PFSK-1 (cell line): Measurements from ENCODE around the gene ACR.

Experiments
- POLR2AphosphoS5 ChIP-seq: IDR thresholded peaks from 2 replicates; pipeline ENCODE4 v1.6.1; 2012; ENCODE audit warnings: low read depth, mild to moderate bottlenecking, control low read depth, low read length, moderate library complexity
- SIN3A ChIP-seq: IDR thresholded peaks from 2 replicates; pipeline ENCODE4 v1.6.1; 2012; ENCODE audit warnings: mild to moderate bottlenecking, low read length, moderate library complexity, borderline replicate concordance; ENCODE audit not compliant: insufficient read depth
- TF ChIP-seq, protein P1 (sequence below), 2 experiments: IDR thresholded peaks; 2 replicates each; pipeline versions ENCODE4 v1.6.1 to v1.8.0; 2011 to 2012; ENCODE audit warnings: low read depth in 2 of 2, low read length in 2 of 2, control low read depth in 1 of 2, inconsistent platforms in 1 of 2, mild to moderate bottlenecking in 1 of 2, moderate library complexity in 1 of 2; ENCODE audit not compliant: insufficient read depth in 1 of 2

DNA sequence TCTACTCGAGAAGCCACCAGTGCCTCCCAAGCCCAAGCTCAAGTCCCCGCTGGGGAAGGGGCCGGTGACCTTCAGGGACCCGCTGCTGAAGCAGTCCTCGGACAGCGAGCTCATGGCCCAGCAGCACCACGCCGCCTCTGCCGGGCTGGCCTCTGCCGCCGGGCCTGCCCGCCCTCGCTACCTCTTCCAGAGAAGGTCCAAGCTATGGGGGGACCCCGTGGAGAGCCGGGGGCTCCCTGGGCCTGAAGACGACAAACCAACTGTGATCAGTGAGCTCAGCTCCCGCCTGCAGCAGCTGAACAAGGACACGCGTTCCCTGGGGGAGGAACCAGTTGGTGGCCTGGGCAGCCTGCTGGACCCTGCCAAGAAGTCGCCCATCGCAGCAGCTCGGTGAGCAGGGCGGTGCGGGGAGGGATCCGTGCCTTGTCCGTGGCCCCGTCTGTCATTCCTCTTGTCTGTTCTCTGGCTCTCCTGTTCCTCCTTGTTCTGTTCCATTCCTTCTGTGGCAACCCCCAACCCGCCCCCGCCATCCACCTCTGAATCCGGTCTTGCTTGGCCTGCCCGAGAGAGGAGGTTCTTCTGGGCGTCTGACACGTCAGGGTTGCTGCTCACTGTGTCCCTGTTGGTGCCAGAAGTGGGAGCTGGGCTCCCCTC lies 15.8 kb upstream of the ACR start:
- TF ChIP-seq POLR2AphosphoS5, result no peak
- TF ChIP-seq SIN3A, result no peak
- TF ChIP-seq, protein P1, sequence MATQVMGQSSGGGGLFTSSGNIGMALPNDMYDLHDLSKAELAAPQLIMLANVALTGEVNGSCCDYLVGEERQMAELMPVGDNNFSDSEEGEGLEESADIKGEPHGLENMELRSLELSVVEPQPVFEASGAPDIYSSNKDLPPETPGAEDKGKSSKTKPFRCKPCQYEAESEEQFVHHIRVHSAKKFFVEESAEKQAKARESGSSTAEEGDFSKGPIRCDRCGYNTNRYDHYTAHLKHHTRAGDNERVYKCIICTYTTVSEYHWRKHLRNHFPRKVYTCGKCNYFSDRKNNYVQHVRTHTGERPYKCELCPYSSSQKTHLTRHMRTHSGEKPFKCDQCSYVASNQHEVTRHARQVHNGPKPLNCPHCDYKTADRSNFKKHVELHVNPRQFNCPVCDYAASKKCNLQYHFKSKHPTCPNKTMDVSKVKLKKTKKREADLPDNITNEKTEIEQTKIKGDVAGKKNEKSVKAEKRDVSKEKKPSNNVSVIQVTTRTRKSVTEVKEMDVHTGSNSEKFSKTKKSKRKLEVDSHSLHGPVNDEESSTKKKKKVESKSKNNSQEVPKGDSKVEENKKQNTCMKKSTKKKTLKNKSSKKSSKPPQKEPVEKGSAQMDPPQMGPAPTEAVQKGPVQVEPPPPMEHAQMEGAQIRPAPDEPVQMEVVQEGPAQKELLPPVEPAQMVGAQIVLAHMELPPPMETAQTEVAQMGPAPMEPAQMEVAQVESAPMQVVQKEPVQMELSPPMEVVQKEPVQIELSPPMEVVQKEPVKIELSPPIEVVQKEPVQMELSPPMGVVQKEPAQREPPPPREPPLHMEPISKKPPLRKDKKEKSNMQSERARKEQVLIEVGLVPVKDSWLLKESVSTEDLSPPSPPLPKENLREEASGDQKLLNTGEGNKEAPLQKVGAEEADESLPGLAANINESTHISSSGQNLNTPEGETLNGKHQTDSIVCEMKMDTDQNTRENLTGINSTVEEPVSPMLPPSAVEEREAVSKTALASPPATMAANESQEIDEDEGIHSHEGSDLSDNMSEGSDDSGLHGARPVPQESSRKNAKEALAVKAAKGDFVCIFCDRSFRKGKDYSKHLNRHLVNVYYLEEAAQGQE (IDR thresholded peaks at IDR 0.05; ENCODE audit: insufficient read depth in 1 of 2, low read depth in 2 of 2, low read length in 2 of 2), result no peak
